ENCODE results near the gene SPEG. TPM values are rescaled to one million over a fixed set of nuclear protein-coding genes. Genes with fewer than 3 reads are reported as not detected.

SPEG gene
- total RNA-seq, 1 donor: 48.8 TPM

- DNase-seq (ENCODE audit: low read depth): no peak
- H3K4me3 ChIP-seq (ENCODE audit: low read depth, low read length): peak overlapping the region; percentile 59
Measured at GRCh38 chr2:219442256-219443015, 7.8 kb downstream of the SPEG start.

GRCh38 chr2:219443016-219443696, 8.5 kb downstream of the SPEG start:
- DNase-seq (ENCODE audit: low read depth): no peak
- H3K4me3 ChIP-seq (ENCODE audit: low read depth, low read length): no peak overlapping the region
- TF ChIP-seq CTCF (IDR thresholded peaks at IDR 0.05; ENCODE audit: insufficient read depth, low read depth, low read length): no peak

More at GRCh38 chr2:219442256-219443015, 7.8 kb downstream of the SPEG start:
- no peak for TF ChIP-seq CTCF (IDR thresholded peaks at IDR 0.05; ENCODE audit: insufficient read depth, low read depth, low read length)

- no peak for TF ChIP-seq CTCF (IDR thresholded peaks at IDR 0.05; ENCODE audit: insufficient read depth, low read depth, low read length)
- no peak for DNase-seq (ENCODE audit: low read depth)
Measured at GRCh38 chr2:219443697-219444023, 9.0 kb downstream of the SPEG start.

GRCh38 chr2:219444566-219445091, 10.0 kb downstream of the SPEG start:
- no peak for TF ChIP-seq CTCF (IDR thresholded peaks at IDR 0.05; ENCODE audit: insufficient read depth, low read depth, low read length)
- DNase-seq (ENCODE audit: low read depth): no peak
- no peak overlapping the region for H3K4me3 ChIP-seq (ENCODE audit: low read depth, low read length)

More at GRCh38 chr2:219443697-219444023, 9.0 kb downstream of the SPEG start:
- no peak overlapping the region for H3K4me3 ChIP-seq (ENCODE audit: low read depth, low read length)

- no peak overlapping the region for H3K4me3 ChIP-seq (ENCODE audit: low read depth, low read length)
- DNase-seq (ENCODE audit: low read depth): no peak
- no peak for TF ChIP-seq CTCF (IDR thresholded peaks at IDR 0.05; ENCODE audit: insufficient read depth, low read depth, low read length)
Measured at GRCh38 chr2:219445220-219445640, 10.6 kb downstream of the SPEG start.

- TF ChIP-seq CTCF (IDR thresholded peaks at IDR 0.05; ENCODE audit: insufficient read depth, low read depth, low read length): no peak
- H3K4me3 ChIP-seq (ENCODE audit: low read depth, low read length): no peak overlapping the region
- peak; percentile 55 for DNase-seq (ENCODE audit: low read depth)
Measured at GRCh38 chr2:219446101-219446504, 11.5 kb downstream of the SPEG start.
